H1 (cell line): ENCODE data around the gene TMEM185A. TPM values are rescaled to one million over a fixed set of nuclear protein-coding genes. Genes with fewer than 3 reads are reported as not detected.
A peak's percentile ranks its signal among the peaks of the same experiment; 100 is the strongest.

ENCODE experiments used
- CTCF ChIA-PET: fragments of 300-600 bp; sonication (Branson Sonifier 250); formaldehyde crosslinking; loops from one replicate; lab custom pipeline; 2021; ENCODE audit not compliant: partially characterized antibody; lab: Charles Lee
- POLR2A ChIA-PET: fragments of 300-600 bp; sonication (Branson Sonifier 250); formaldehyde crosslinking; loops from one replicate; lab custom pipeline; 2021; ENCODE audit warnings: inconsistent platforms; ENCODE audit not compliant: partially characterized antibody; lab: Charles Lee
- DNase-seq, 2 experiments: peaks; one replicate each; pipeline versions ENCODE4 v3.0.0 to v3.0.0-alpha.2; 2010 to 2022; ENCODE audit warnings: low spot score in 2 of 2, low read depth in 1 of 2, mixed read lengths in 1 of 2
- FAIRE-seq: peaks from 2 replicates; lab custom pipeline; 2011; peaks lifted over from hg19 to GRCh38; lab: Jason Lieb, UNC
- H2AFZ ChIP-seq: 2 replicates; pipeline ENCODE4 v1.8.1; 2012; ENCODE audit warnings: low read length, inconsistent platforms
- H2AK5ac ChIP-seq: 2 replicates; pipeline ENCODE4 v1.6.1; 2013; ENCODE audit warnings: low read depth, low read length
- H2BK120ac ChIP-seq: replicated peaks from 2 replicates; pipeline ENCODE3; 2013; ENCODE audit warnings: low read depth, low read length, inconsistent platforms
- H2BK12ac ChIP-seq: 2 replicates; pipeline ENCODE4 v1.6.1; 2013; ENCODE audit warnings: low read depth, low read length
- H2BK15ac ChIP-seq: 2 replicates; pipeline ENCODE4 v1.6.1; 2013; ENCODE audit warnings: low read length
- H2BK20ac ChIP-seq: 2 replicates; pipeline ENCODE4 v1.6.1; 2013; ENCODE audit warnings: low read length
- H2BK5ac ChIP-seq: 2 replicates; pipeline ENCODE4 v1.6.1; 2013; ENCODE audit warnings: low read depth, low read length
- H3K14ac ChIP-seq: 2 replicates; pipeline ENCODE4 v1.6.1; 2013; ENCODE audit warnings: inconsistent platforms; ENCODE audit not compliant: insufficient read length
- H3K18ac ChIP-seq: 2 replicates; pipeline ENCODE4 v1.6.1; 2013; ENCODE audit warnings: low read length; ENCODE audit errors: extremely low read depth
- H3K23ac ChIP-seq: 2 replicates; pipeline ENCODE4 v1.6.1; 2013; ENCODE audit warnings: inconsistent platforms; ENCODE audit not compliant: insufficient read length
- H3K23me2 ChIP-seq: 2 replicates; pipeline ENCODE4 v1.6.1; 2013; ENCODE audit warnings: low read depth, low read length
- H3K27ac ChIP-seq: 2 replicates; pipeline ENCODE4 v1.6.1; 2011; ENCODE audit warnings: low read depth, low read length, inconsistent platforms
- H3K27me3 ChIP-seq, 4 experiments: replicated peaks in 1 of 4; 1 replicate in 1 of 4; 2 replicates in 3 of 4; pipeline versions ENCODE4 v1.6.1 to v1.8.1; 2011 to 2013; ENCODE audit warnings: low read length in 3 of 4, mild to moderate bottlenecking in 3 of 4, inconsistent platforms in 2 of 4, mixed read lengths in 2 of 4, moderate library complexity in 1 of 4; ENCODE audit not compliant: control insufficient read depth in 3 of 4, insufficient read depth in 3 of 4; ENCODE audit errors: extremely low read depth in 1 of 4
- H3K36me3 ChIP-seq, 4 experiments: 2 replicates each; pipeline versions ENCODE4 v1.6.1 to v1.8.1; 2011 to 2013; ENCODE audit warnings: mild to moderate bottlenecking in 4 of 4, low read length in 3 of 4, moderate library complexity in 2 of 4, control low read depth in 1 of 4, inconsistent platforms in 1 of 4; ENCODE audit not compliant: insufficient read depth in 4 of 4, control insufficient read depth in 2 of 4
- H3K4ac ChIP-seq: replicated peaks from 2 replicates; pipeline ENCODE3; 2013; ENCODE audit warnings: low read length, low read depth, mixed read lengths, inconsistent platforms; ENCODE audit not compliant: insufficient read length
- H3K4me1 ChIP-seq, 4 experiments: replicated peaks in 1 of 4; 1 replicate in 1 of 4; 2 replicates in 3 of 4; pipeline versions ENCODE4 v1.6.1 to v1.8.1; 2011 to 2013; ENCODE audit warnings: low read length in 3 of 4, inconsistent platforms in 2 of 4, mixed read lengths in 1 of 4; ENCODE audit not compliant: insufficient read depth in 4 of 4, control insufficient read depth in 3 of 4
- H3K4me2 ChIP-seq, 2 experiments: 2 replicates each; pipeline versions ENCODE4 v1.6.1 to v1.8.1; 2011 to 2013; ENCODE audit warnings: low read depth in 2 of 2, low read length in 2 of 2, control low read depth in 1 of 2, inconsistent platforms in 1 of 2, mild to moderate bottlenecking in 1 of 2; ENCODE audit not compliant: insufficient read depth in 1 of 2
- H3K4me3 ChIP-seq, 4 experiments: fragments of 200-600, 300-600 bp in 1 of 4; sonication (generic), shearing (Covaris generic), sonication (Bioruptor Twin) in 1 of 4; 2 replicates each; pipeline versions ENCODE4 v1.5.1 to v1.8.1; 2011 to 2016; ENCODE audit warnings: low read length in 4 of 4, low read depth in 3 of 4, control low read depth in 2 of 4, inconsistent platforms in 2 of 4, mild to moderate bottlenecking in 2 of 4, mixed read lengths in 1 of 4, moderate library complexity in 1 of 4; ENCODE audit not compliant: insufficient read depth in 2 of 4; ENCODE audit errors: extremely low read depth in 1 of 4
- H3K56ac ChIP-seq: replicated peaks from 2 replicates; pipeline ENCODE3; 2013; ENCODE audit warnings: low read depth, mild to moderate bottlenecking, mixed read lengths, low read length, inconsistent platforms; ENCODE audit not compliant: insufficient read length
- H3K79me1 ChIP-seq: 2 replicates; pipeline ENCODE4 v1.6.1; 2013; ENCODE audit warnings: low read depth, low read length, control low read depth
- H3K79me2 ChIP-seq, 2 experiments: 2 replicates each; pipeline versions ENCODE4 v1.6.1 to v1.8.1; 2012 to 2013; ENCODE audit warnings: low read length in 2 of 2, mild to moderate bottlenecking in 2 of 2, inconsistent platforms in 1 of 2; ENCODE audit not compliant: insufficient read depth in 2 of 2, control insufficient read depth in 1 of 2
- H3K9ac ChIP-seq, 4 experiments: replicated peaks in 1 of 4; 1 replicate in 1 of 4; 2 replicates in 3 of 4; pipeline versions ENCODE4 v1.6.1 to v1.8.1; 2011 to 2013; ENCODE audit warnings: low read depth in 3 of 4, low read length in 3 of 4, control low read depth in 2 of 4, mild to moderate bottlenecking in 2 of 4, moderate library complexity in 2 of 4, inconsistent platforms in 1 of 4; ENCODE audit errors: extremely low read depth in 1 of 4
- H3K9me3 ChIP-seq, 2 experiments: 2 replicates each; pipeline versions ENCODE4 v1.6.1 to v1.8.1; 2012 to 2013; ENCODE audit warnings: mild to moderate bottlenecking in 2 of 2, moderate library complexity in 2 of 2, control low read depth in 1 of 2, inconsistent platforms in 1 of 2, low read depth in 1 of 2, low read length in 1 of 2, mixed read lengths in 1 of 2; ENCODE audit not compliant: insufficient read depth in 2 of 2
- H4K20me1 ChIP-seq, 2 experiments: replicated peaks in 1 of 2; 2 replicates each; pipeline versions ENCODE3 to v1.8.1; 2011 to 2013; ENCODE audit warnings: inconsistent platforms in 2 of 2, low read length in 2 of 2, mild to moderate bottlenecking in 1 of 2; ENCODE audit not compliant: insufficient read depth in 2 of 2, control insufficient read depth in 1 of 2
- H4K5ac ChIP-seq: 2 replicates; pipeline ENCODE4 v1.6.1; 2013; ENCODE audit warnings: low read length, low read depth, mixed read lengths, inconsistent platforms; ENCODE audit not compliant: insufficient read length
- H4K8ac ChIP-seq: 2 replicates; pipeline ENCODE4 v1.8.0; 2013; ENCODE audit warnings: mild to moderate bottlenecking, moderate library complexity, low read length, inconsistent platforms; ENCODE audit not compliant: insufficient read depth; ENCODE audit errors: extremely low read depth
- H4K91ac ChIP-seq: replicated peaks from 2 replicates; pipeline ENCODE3; 2013; ENCODE audit warnings: low read length, mixed read lengths, inconsistent platforms; ENCODE audit not compliant: insufficient read length
- BCL11A ChIP-seq, 2 experiments: IDR thresholded peaks; one replicate each; pipeline ENCODE4 v1.6.1; 2011; ENCODE audit warnings: low read depth in 2 of 2, low read length in 2 of 2, mild to moderate bottlenecking in 2 of 2
- CEBPB ChIP-seq: IDR thresholded peaks from 2 replicates; pipeline ENCODE4 v1.6.1; 2012; ENCODE audit warnings: low read depth, low read length
- HDAC6 ChIP-seq: IDR thresholded peaks from one replicate; pipeline ENCODE4 v1.7.1; 2012; ENCODE audit warnings: low read depth, mild to moderate bottlenecking, inconsistent platforms, low read length, moderate library complexity
- PHF8 ChIP-seq: fragments of 200-600 bp; sonication (generic); conservative IDR thresholded peaks from 2 replicates; pipeline ENCODE4 v1.7.1; 2012; ENCODE audit warnings: low read depth, mild to moderate bottlenecking, inconsistent platforms, low read length, moderate library complexity
- SIN3A ChIP-seq, 2 experiments: IDR thresholded peaks in 1 of 2; conservative IDR thresholded peaks in 1 of 2; 2 replicates each; pipeline ENCODE4 v1.6.1; 2011 to 2012; ENCODE audit warnings: low read length in 2 of 2, improper control_type of control experiment in 1 of 2, low read depth in 1 of 2, mild to moderate bottlenecking in 1 of 2
- YY1 ChIP-seq: IDR thresholded peaks from 2 replicates; pipeline ENCODE4 v1.6.1; 2011; ENCODE audit warnings: low read depth, mild to moderate bottlenecking, low read length
- WGBS, 2 experiments: shearing (Covaris generic) in 1 of 2; methylation state at CpG; one replicate each; pipeline versions ENCODE4 v1.1.6 to v1.1.7; 2013 to 2015; ENCODE audit warnings: low lambda C conversion rate in 2 of 2, mixed read lengths in 2 of 2, inconsistent platforms in 1 of 2, low coverage in 1 of 2, missing lambda C conversion rate in 1 of 2; ENCODE audit not compliant: insufficient replicate concordance in 2 of 2, insufficient coverage in 1 of 2, insufficient read length in 1 of 2; ENCODE audit errors: extremely low coverage in 1 of 2, missing lambda C conversion rate in 1 of 2; 5-methylcytosine and 5-hydroxymethylcytosine counted together
- polyA plus RNA-seq, 7 experiments: library from polyadenylated mRNA; depleted of rRNA in 3 of 7; stranded (reverse) in 5 of 7; unstranded in 2 of 7; fragments of >200 nt in 5 of 7; fragments of 200-250 nt in 2 of 7; gene quantifications; 1 replicate in 5 of 7; 2 replicates in 1 of 7; 4 replicates in 1 of 7; pipeline versions ENCODE4 v1.2.1 to v1.2.3, GENCODE V29; 2011 to 2013; ENCODE audit warnings: missing spikeins in 2 of 7, mixed read lengths in 2 of 7
- total RNA-seq: library from RNA; stranded (reverse); fragmentation: NEBNext Ultra II Directional; extraction: Animal tissue kit (Norgen Biotek cat#: 25700); gene quantifications from 2 replicates; pipeline ENCODE4 v1.2.1, GENCODE V29; 2021

The TMEM185A gene
- total and polyA plus RNA-seq, 2 of the 8 experiments (the other 6 are each of a cell fraction or from before 2014, with no cell fraction given), result 15.0 to 26.5 TPM

DNA sequence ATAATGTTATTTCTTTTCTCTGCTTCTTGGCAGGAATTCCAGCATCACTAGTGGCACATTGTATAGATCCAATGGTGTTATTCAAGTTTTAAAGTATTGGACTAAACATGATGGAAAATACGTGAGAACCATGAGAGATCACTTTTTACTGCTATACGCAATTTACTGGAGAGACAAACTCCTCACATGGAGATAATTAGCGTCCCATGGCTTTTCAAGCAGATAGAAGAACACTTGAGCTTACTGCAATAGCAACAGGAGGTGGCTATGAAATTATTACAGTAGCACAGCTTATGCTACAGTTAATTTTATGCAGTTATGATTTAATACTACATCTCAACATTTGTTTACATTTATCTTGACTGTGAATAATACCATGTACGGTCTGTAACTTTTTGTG lies 11.9 kb upstream of the TMEM185A start:
- Histone ChIP-seq H2BK12ac (no peak overlapping the region), H2AFZ (no peak overlapping the region), H3K27ac (no peak overlapping the region), H2BK15ac (no peak overlapping the region), H3K4me2 (no peak overlapping the region), H2BK20ac (no peak overlapping the region), H3K9me3 (no peaks in the 10 kb centered on the region), H3K4me1 (no peaks in the 10 kb centered on the region), H3K36me3 (no peaks in the 10 kb centered on the region), H3K4me3 (no peak overlapping the region), H3K4ac (no peak overlapping the region), H4K20me1 (no peaks in the 10 kb centered on the region), H3K23ac (no peak overlapping the region), H2BK5ac (no peak overlapping the region), H2AK5ac (no peak overlapping the region), H3K27me3 (no peaks in the 10 kb centered on the region), H3K79me1 (no peaks in the 10 kb centered on the region), H4K5ac (no peak overlapping the region), H3K14ac (no peak overlapping the region), H3K18ac (no peak overlapping the region), H3K56ac (no peak overlapping the region), H4K91ac (no peak overlapping the region), H4K8ac (no peak overlapping the region), H3K79me2 (no peaks in the 10 kb centered on the region), H3K9ac (no peak overlapping the region), H3K23me2 (no peaks in the 10 kb centered on the region), H2BK120ac (no peak overlapping the region)
- peak; percentile 7 for FAIRE-seq
- WGBS, 2 experiments, result 85% methylated on average over 4 of the region's 4 CpGs; no CpG with 5 or more reads in 1 of the 2 experiments
- POLR2A ChIA-PET, result no interaction called here
- no peak for DNase-seq
- CTCF ChIA-PET, result no interaction called here
- no peak for TF ChIP-seq SIN3A (conservative IDR thresholded peaks at IDR 0.05 in 1 of 2, IDR thresholded peaks at IDR 0.05 in 1 of 2; ENCODE audit: low read depth in 1 of 2, low read length in 2 of 2)
- no peak for TF ChIP-seq CEBPB
- no peak for TF ChIP-seq PHF8
- TF ChIP-seq YY1, result no peak
- no peak for TF ChIP-seq HDAC6
- TF ChIP-seq BCL11A (IDR thresholded peaks at IDR 0.05; ENCODE audit: low read depth in 2 of 2, low read length in 2 of 2), result no peak
